ENCODE measurements around the gene CGNL1. TPM values are rescaled to one million over a fixed set of nuclear protein-coding genes. Genes with fewer than 3 reads are reported as not detected.

CGNL1 gene
- total RNA-seq, 1 donor from 2014 or later = 0.11 TPM

- intact Hi-C loops (cut with micrococcal nuclease) = no loop called here
- ChIA-PET CTCF (no interaction called here), POLR2A (no interaction called here)
- no peak for TF ChIP-seq CTCF (IDR thresholded peaks at IDR 0.05)
- no peak overlapping the region for H3K27ac Mint-ChIP-seq
- H3K4me1 Mint-ChIP-seq = peaks cover 3% of the 10 kb centered on the region
- no peak overlapping the region for H3K4me3 Mint-ChIP-seq
- H3K9me3 Mint-ChIP-seq = no peaks in the 10 kb centered on the region
- ATAC-seq (ENCODE audit: low read depth) = no peak
- H3K36me3 Mint-ChIP-seq (ENCODE audit: low read depth) = no peaks in the 10 kb centered on the region
- DNase-seq = no peak
- peaks cover 17% of the 10 kb centered on the region for H3K27me3 Mint-ChIP-seq
Measured at GRCh38 chr15:57370929-57371328, 5.4 kb upstream of the CGNL1 start.

- H3K27ac Mint-ChIP-seq = no peak overlapping the region
- peaks cover 14% of the 10 kb centered on the region for H3K4me1 Mint-ChIP-seq
- peaks cover 32% of the 10 kb centered on the region for H3K27me3 Mint-ChIP-seq
- DNase-seq (no peak), ATAC-seq (ENCODE audit: low read depth) (no peak)
- no peak overlapping the region for H3K4me3 Mint-ChIP-seq
- intact Hi-C loops (cut with micrococcal nuclease) = no loop called here
- no peak for TF ChIP-seq CTCF (IDR thresholded peaks at IDR 0.05)
- H3K9me3 Mint-ChIP-seq = no peaks in the 10 kb centered on the region
- no peaks in the 10 kb centered on the region for H3K36me3 Mint-ChIP-seq (ENCODE audit: low read depth)
- ChIA-PET CTCF (no interaction called here), POLR2A (no interaction called here)
Measured at GRCh38 chr15:57373251-57373881, 2.9 kb upstream of the CGNL1 start.

- POLR2A ChIA-PET = no interaction called here
- CTCF ChIA-PET = no interaction called here
- intact Hi-C loops (cut with micrococcal nuclease) = no loop called here
- H3K27me3 Mint-ChIP-seq = peaks cover 35% of the 10 kb centered on the region
- H3K9me3 Mint-ChIP-seq = no peaks in the 10 kb centered on the region
- no peak for TF ChIP-seq CTCF (IDR thresholded peaks at IDR 0.05)
- H3K4me3 Mint-ChIP-seq = no peak overlapping the region
- peaks cover 14% of the 10 kb centered on the region for H3K4me1 Mint-ChIP-seq
- no peak for ATAC-seq (ENCODE audit: low read depth)
- H3K27ac Mint-ChIP-seq = no peak overlapping the region
- no peaks in the 10 kb centered on the region for H3K36me3 Mint-ChIP-seq (ENCODE audit: low read depth)
- DNase-seq = no peak
Measured at GRCh38 chr15:57373882-57374276, 2.4 kb upstream of the CGNL1 start.

GRCh38 chr15:57376696-57377477 is 582 bp downstream of the CGNL1 start:
- CTCF ChIA-PET = no interaction called here
- H3K4me1 Mint-ChIP-seq = peaks cover 14% of the 10 kb centered on the region
- H3K36me3 Mint-ChIP-seq (ENCODE audit: low read depth) = no peaks in the 10 kb centered on the region
- no peaks in the 10 kb centered on the region for H3K9me3 Mint-ChIP-seq
- TF ChIP-seq CTCF (IDR thresholded peaks at IDR 0.05) = no peak
- intact Hi-C loops (cut with micrococcal nuclease) = no loop called here
- H3K27me3 Mint-ChIP-seq = peaks cover 54% of the 10 kb centered on the region
- H3K4me3 Mint-ChIP-seq = peak overlapping the region; percentile 73
- POLR2A ChIA-PET = no interaction called here
- ATAC-seq (ENCODE audit: low read depth) (peak; percentile 71), DNase-seq (no peak)
- H3K27ac Mint-ChIP-seq = no peak overlapping the region

GRCh38 chr15:57377478-57377847 is 1.2 kb downstream of the CGNL1 start:
- Mint-ChIP-seq H3K27ac (no peak overlapping the region), H3K36me3 (ENCODE audit: low read depth) (no peaks in the 10 kb centered on the region), H3K27me3 (peaks cover 55% of the 10 kb centered on the region), H3K4me1 (peaks cover 14% of the 10 kb centered on the region), H3K4me3 (peak overlapping the region; percentile 73), H3K9me3 (no peaks in the 10 kb centered on the region)
- CTCF ChIA-PET = no interaction called here
- TF ChIP-seq CTCF (IDR thresholded peaks at IDR 0.05) = no peak
- POLR2A ChIA-PET = no interaction called here
- intact Hi-C loops (cut with micrococcal nuclease) = no loop called here
- no peak for ATAC-seq (ENCODE audit: low read depth)
- no peak for DNase-seq

All from activated B cell treated with CpG ODN at 0.5 μM for 24 hours (primary cell).